ENCODE measurements around the gene STX8.
A peak's percentile ranks its signal among the peaks of the same experiment; 100 is the strongest.
"Not testable (repeated sequence)": the region's sequence is repeated elsewhere in the genome, so short reads cannot be mapped to it uniquely, and the experiment has no call there.

STX8 gene

GRCh38 chr17:9290226-9290613 is 285.4 kb downstream of the STX8 start:
- peak in 2 of 3 experiments; percentile 4 to 29 for DNase-seq

DNA sequence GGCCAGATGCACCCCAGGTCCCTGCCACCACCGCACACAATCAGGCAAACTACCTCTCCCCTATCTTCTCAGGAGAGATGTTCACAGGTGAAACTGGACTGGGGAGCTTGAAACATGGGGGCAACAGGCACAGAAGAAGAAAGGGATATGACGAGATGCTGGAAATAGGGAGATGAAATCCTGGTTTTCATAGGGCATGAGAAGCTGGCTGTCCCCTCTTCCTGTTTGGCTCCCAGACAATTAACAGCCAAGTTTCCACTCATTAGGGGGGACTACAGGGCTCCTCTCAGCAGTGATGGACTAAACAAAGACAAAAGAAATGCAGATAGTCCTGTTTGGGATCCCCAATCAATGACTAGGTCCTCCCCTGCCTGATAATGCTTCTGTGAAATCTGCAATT is 288.3 kb downstream of the STX8 start:
- DNase-seq: no peak

DNA sequence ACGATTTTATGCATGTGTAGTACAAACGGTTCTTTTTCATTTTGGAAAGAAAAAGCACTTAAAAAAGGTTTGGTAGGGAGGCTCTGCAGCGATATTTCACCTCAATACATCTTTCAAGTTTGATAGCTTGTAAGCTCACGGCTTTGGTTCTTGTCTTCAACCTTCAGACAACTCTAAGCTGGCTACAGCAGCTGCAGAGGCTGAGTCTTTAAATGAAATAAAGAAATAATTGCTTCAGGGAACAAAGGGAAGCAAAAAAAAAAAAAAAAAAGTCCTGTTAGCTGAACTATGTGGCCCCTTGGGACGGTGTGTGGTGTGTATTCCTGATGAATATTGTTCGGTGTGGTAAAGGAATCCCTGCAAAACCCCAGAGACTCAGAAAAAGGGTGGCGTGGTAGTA is 289.2 kb downstream of the STX8 start:
- DNase-seq: no peak

DNA sequence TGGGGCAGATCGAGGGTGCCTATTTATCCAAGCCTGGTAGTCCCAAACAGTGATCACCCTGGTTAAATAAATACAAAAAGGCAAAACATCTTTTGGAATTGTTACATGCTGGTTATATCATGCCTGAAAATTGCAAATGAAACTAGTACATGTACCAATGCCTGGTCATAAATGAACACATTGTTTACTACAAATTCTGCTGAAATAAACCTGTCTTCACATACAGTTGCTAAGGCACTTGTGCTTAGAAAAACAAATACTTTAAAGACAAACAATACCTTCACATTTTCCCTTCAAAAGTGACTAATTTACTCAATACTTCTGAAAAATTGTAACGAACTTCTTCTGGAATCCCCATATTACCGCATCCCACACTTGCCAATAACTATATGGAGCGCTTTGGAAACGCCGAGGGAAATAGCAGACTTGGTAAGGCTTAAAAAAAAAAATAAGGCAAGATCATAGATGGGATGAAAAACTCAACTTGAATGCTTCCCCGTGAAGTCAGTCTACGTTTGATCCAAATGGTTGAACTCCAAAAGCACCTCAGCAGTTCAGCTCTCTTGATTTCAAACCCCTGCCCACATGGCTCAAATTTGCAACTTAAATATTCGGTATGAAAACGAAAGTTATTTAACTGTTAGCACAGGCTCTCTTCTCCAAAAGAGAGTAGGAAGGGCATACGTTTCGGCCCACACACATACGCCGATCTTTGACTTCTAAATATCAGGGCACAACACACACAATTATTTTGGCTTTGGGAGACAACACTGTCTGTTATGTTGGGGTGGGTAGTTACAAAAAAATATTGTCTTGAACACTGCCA is 289.8 kb downstream of the STX8 start:
- no peak for DNase-seq

- DNase-seq: no peak
Observed at GRCh38 chr17:9284884-9285283, 290.7 kb downstream of the STX8 start.

DNA sequence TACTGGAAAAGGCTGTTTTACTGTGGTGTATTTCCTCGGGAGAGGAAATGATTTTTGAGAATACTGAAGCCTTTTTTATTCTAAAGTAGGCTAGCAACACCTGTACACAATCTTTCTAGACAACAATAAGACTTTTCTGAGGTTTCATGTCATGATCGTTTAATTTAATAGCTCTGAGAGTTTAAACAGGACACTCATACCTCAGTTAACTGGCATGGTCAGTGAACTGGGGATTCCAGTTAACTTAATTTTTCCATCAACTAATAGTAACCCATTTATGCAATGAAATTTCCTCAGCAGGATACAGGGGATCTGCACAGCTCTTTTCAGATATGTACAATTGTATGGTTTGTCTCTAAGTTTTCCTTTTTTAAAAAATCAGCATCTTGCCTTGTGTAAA is 291.7 kb downstream of the STX8 start:
- no peak for DNase-seq

DNA sequence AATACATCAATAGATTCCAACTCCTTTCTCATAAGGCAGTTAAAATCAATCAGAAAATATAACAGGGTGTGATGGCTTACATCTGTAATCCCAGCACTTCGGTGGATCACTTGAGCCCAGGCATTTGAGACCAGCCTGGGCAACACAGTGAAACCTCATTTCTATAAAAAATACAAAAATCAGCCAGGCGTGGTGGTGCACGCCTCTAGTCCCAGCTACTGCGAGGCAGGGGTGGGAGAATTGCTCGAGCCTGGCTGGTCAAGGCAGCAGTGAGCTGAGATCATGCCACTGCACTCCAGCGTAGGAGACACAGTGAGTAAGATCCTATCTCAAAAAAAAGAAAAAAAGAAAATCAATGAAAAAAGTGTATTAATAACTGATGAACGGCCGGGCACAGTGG is 295.7 kb downstream of the STX8 start:
- no peak for DNase-seq

DNA sequence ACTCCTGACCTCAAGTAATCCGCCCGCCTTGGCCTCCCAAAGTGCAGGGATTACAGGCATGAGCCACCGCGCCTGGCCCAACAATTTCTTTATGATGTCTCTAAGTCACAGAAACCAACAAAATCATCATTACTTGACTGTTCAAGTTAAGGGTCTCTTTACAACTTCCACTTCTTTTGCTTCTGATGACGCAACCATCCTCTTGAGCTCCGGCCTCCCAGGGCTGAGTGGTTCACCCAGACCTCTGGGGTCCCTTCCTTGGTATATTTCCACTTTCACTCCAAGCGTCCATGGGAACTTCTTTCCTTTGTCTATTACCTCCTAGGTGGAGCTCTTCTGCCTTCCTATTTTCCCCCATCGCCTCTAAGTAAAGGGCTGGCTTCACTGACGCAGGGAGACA is 300.6 kb downstream of the STX8 start:
- no peak for DNase-seq

DNA sequence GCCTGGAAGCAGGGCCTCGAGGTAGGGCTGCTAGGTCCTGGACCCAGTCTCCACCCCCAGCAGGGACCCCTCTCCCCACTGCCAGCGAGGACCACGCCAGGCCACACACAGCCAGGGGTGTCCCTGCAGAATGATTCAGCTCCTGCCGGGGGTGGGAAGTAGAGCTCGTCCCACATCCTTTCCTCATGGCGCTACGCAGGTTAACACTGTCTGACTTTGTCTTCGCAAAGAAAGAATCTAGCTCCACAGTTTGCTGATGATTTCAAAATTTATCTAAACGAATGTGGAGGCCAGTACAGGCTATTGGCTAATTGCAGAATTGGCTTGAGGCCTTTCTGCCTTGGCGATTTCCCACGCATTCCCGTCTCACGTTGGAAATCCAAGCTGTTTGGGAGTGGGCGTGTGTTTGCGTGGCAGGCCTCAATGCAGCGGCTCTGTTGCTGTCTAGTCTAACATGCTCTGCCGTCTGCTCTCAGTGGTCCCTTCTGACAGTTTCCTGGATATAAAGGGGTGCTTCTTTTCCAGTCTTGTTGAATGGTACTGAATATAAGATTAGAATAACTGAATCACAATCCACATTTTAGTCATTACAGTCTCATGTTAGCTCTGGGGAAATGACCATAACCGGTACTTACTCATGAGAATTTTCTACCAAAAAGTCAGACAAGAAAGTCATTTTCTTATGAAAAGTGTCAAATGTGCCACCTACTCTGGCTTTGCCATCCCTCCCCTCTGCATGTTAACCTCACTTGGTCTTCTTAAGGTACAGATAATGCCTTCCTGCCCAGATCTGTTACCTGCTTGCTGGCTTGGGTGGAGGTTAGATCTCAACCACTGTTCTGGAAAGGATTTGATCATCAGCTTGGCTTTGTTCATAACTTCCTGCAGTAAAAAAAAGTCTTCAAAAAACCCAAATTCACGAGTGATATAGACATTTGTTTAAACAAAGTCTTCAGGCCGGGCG is 301.9 kb downstream of the STX8 start:
- DNase-seq: no peak

DNA sequence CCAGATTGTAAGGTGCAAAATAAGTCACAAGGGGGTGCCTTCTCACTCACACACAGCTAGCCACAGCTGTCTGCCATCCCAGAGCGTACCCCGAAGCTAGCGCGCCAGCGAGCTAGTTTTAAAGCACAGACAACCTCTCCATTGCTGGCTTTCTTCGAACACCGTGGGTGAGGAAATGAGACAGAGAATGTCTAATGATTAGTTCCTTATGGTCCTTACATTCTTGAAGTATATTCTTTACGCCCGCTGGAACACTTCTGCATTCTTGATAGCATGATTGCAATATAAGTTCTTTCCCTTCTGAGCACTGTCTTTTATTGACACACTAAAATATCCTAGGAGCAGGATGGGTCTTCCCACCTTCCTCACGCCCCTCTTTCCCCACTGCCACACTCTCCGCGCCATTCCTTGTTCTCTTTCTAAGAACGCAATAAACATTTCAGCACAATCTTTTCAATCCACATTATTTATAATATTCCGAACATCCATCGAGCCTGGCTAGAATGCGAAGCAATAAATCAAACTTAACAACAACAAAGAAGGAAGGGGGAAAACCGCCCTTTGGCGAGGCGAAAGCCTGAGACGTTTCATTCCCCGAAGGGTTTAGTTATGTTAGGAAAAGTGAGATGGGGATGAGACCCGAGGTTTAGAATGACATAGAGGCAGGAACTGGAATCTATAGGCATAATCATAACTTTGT is 303.0 kb downstream of the STX8 start:
- DNase-seq: no peak

DNA sequence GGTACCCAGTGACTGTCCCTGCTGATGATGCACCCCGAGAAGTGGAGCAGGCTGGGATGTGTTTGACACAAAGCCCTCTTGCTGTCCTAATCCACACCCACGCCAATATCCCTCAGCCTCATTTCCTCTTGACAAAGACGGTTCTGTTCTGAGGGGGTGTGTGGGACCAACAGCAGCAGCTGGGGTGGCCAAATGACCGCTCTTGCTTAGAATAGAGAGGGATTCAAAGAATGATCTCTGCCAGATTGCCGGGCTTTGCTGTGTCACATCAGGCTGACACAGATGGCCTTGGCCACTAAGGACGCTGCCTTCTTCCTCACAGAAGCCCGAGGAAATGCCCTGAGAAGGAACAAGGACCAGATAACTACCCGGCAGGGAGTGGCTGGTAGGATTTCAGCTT is 303.6 kb downstream of the STX8 start:
- no peak for DNase-seq

DNA sequence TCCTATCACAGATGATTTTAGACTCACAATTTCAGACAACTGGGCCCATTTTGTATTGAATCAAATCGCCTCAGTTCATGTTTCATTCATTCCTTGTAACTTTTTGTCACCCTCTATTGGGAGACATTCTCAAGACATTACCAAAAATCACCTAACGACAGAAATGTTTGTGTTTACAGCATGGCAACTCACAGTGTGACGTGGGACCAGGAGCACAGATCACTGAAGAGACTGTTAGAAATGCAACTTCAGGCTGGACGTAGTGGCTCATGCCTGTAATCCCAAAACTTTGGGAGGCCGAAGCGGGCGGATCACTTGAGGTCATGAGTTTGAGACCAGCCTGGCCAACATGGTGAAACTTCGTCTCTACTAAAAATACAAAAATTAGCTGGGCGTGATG is 304.7 kb downstream of the STX8 start:
- no peak for DNase-seq

DNA sequence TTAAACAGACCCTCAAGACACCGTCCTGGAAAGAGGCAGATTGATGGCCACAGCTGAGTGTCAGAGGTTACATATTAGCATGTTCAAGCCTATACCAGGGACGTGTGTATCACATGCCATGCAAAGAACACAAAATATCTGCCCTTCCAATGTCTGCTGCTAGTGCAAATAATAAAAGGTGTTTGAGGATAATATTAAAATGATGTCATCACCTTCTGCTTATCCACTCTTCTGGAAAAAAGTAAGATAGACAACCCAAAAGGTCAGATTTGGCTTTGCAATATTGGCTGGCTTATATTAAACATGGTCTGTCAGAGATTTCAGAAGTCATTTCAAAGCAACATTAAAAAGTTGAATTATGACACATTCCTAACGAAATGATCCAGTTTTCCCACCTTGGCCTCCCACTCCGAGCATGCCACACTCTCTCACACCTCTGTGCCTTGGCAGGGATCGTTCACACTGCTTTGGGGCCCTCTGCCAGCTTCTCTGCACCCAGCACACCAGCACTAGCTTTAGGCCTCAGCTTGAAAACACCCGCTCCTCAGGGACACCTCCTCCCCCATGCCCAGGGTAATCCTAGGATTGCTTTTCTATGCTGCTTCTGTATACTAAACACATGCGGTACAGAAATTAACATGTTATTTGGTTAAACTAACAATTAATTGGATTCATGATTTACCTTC is 306.1 kb downstream of the STX8 start:
- DNase-seq: no peak

GRCh38 chr17:9268546-9268945 is 307.1 kb downstream of the STX8 start:
- DNase-seq: no peak

- DNase-seq: no peak
Observed at GRCh38 chr17:9266697-9267117, 308.9 kb downstream of the STX8 start.

- no peak for DNase-seq
Observed at GRCh38 chr17:9266031-9266680, 309.5 kb downstream of the STX8 start.

DNA sequence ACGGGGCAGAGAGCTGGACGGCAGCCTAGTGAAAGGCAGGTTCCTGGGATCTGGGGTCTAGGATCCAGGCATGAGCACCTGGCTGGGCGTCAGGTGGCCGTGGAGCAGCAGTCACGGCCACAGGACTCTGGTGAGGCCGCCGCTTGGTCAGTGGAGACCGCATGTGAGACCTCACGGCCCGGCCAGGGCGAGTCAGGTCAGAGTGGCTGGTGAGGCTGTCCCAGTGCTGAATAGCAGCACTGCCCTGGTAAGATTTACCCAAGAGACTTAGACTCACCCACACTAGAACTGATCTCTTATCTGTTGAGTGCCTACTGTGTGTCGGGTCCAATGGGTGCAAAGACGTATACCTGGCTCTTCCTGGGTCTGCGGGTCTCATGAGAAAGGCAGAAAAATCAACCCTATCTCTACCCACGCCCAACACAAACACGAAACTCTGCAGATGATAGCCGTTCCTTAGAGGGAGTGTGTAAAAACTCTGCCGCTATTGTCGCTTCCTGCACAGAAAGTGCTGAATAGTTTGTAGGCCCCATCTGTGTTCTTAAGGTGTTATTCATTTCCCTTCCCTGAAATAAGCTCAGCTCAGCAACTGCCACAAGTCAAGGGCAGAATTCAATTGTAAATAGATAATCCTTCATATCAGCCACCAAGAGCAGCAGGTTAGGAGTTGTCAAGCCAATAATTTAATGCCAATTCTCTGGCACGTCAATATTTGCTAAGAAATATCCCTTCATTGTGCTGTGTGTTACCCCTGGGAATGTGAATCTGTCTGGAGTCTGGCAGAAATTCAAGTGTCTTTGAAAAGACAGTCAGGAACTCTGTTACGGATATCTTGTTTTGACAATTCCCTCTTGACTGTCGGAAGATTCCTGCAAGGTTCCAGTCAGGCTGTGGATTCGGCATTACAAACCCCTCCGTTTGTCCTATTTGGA is 314.3 kb downstream of the STX8 start:
- peak in 1 of 3 experiments; percentile 14 for DNase-seq

DNA sequence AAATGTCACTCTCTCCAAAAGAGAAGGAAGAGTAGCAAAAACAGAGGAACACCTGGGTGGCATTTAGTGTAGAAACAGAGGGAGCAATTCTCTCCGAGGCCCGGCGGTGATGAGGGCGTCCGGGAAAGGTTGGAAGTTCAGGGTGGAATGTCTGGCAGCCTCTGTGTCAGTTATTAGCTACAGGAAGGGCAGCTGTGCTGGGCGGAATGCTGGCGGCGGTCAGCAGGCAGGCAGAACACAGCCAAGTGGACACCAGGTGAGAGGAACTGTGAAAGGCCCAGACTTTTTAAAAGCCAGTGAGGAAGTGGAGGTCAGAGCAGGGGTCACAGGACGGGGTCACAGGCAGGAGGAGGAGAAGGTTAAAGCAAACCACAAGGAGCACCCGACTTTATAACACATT is 316.2 kb downstream of the STX8 start:
- DNase-seq: peak in 1 of 3 experiments; percentile 44

DNA sequence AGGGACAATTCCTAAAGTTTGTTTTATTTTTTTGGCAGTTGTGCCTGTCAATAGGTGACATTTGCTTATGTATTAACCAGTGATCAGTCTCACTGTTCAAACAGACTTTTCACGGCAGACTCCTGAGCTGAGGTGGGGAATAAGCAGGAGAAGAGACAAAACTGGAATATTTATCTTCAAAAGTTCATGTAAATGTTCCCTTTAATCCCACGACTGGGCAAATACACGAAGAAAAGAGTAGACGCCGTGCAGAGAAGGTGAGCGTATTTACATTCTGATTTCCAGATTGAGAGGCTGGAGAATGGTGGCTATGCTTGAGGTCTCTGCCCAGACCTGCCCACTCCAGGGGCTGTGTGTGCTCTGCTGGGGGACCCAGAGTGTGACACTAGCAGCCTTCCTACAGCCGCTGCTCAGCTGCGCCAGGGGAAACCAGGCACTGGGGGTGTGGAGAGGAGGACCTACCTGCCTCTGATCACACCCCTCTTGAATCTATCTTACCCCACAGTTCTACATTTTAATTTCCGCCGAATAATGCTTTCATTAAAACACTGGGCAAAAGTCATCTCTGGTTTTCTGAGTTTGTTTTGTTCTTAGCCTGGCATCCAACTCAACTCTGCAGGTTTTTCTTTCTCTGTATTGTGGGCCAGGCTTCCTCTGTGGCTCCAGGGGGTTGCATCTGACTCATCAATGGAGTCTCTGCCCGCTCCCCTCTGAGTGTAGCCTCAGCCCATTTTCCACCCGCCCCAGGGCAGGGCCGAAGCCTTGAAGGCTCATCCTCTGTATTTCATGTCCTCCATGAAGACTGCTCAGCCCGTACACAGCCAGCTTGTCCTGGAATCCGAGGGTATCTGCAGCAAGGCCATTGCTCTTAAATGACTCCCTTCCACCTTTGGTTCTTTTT is 317.3 kb downstream of the STX8 start:
- DNase-seq: peak in 2 of 3 experiments; percentile 26 to 50

- DNase-seq: not testable (repeated sequence)
Observed at GRCh38 chr17:9257630-9257965, 318.0 kb downstream of the STX8 start.

All from NCI-H1417 (cell line).